Measurements from ENCODE around the gene SEMA3F.
A peak's percentile ranks its signal among the peaks of the same experiment; 100 is the strongest.

The SEMA3F gene

DNA sequence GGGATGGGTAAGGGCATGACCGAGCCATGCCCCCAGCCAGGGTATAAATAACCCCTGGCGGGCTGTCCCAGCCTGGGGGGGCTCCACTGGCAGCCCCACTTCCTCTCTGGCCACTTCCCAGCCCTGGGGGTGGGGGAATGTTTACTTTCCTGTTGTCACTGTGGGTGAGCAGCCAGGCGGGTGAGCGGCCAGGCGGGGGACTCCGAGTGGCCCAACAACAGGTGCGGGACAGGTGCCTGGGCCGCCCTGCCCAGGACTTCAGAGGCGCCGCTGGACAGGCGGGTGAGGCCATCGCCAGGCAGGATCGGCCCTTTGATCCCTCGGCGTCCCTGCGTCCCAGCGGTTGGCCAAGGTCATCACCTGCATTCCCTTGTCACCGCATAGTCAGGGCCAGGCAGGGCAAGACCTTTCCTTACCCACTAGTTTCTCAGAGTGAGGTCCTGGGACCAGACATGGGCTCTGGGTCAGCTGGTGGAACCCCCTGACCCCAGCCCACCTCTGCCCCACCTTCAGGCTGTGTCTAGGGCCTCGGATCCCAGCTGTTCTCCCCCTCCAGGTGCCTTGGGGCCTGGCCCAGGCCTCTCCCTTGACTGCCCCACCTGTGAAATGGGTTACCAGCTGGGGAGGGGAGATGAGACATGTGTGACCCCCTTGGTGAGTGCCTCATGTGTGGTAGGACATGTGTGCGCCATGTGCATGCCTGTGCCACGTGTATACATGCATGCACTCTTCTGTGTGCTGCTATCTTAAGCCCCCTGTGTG, 16.6 kb downstream of the SEMA3F start:
- DNase-seq: no peak

DNA sequence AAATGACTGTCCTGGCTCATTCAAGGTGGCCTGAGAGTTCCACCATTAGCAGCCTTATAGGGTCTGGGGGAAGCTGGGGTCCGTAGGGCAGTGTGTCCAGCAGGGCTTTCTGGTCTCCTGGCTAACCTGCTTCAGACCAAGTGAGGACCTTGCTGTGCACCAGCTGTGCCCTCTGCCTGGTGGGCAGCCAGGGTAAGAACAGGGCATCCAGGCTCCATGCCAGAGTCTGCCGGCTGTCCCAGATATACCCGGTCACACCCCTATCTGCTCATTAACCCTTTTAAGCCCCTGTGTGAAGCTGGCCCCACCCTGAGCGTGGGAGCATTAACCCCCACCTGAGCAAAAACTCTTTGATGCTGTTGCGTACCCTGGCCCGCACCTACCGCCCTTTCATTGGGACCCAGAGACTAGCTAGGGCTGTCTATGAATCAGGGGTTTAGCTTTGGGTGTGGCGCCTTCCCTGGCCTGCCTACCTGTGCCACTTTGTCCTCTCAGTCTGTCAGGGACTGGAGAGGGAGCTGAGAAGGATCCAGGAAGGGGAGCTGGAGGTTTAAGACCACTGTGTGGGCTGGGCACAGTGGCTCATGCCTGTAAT, 17.6 kb downstream of the SEMA3F start:
- no peak for DNase-seq

DNA sequence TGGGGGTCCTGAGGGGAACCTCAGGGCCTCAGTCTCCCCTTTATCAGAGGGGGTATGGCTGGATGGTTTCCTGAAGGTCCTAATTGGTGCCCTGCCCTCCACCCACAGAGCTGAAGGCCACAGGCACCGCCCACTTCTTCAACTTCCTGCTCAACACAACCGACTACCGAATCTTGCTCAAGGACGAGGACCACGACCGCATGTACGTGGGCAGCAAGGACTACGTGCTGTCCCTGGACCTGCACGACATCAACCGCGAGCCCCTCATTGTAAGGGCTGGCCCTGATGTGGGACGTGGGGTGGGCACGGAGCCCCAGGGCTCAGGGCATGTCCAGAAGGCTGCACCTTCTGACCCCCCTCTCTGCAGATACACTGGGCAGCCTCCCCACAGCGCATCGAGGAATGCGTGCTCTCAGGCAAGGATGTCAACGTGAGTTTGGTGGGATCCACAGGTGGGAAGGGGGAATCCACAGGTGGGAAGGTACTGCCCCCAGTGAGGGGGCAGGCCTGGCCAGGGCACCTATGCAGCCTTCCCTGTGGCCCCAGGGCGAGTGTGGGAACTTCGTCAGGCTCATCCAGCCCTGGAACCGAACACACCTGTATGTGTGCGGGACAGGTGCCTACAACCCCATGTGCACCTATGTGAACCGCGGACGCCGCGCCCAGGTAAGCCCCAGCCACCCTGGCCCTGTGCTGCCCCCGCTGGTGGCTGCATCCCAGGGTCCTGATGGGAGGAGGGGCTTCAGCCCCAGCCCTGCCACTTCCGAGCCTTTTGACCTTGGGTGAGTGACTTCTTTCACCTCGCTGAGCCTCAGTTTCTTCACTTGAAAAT, 18.8 kb downstream of the SEMA3F start:
- DNase-seq: no peak

DNA sequence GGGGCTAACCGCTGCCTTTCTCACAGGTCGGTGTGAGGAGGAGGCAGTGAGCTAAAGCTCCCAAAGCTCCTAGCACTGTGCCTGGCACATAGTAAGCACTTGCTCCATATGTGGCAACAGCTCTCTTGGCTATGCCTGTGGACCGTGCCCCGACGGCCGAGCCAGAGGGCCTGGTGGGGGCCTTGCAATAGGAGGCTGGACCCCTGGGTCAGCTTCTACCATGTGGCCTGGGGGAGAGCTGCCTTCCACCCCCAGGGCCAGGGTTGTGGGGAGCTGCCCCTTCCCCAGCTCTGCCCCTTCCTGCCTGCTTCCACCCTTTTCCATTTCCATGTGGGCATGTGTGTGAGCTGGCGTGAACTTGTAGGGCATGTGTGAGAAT, 19.4 kb downstream of the SEMA3F start:
- DNase-seq: no peak

GRCh38 chr3:50174947-50175524, 19.9 kb downstream of the SEMA3F start:
- DNase-seq: no peak

DNA sequence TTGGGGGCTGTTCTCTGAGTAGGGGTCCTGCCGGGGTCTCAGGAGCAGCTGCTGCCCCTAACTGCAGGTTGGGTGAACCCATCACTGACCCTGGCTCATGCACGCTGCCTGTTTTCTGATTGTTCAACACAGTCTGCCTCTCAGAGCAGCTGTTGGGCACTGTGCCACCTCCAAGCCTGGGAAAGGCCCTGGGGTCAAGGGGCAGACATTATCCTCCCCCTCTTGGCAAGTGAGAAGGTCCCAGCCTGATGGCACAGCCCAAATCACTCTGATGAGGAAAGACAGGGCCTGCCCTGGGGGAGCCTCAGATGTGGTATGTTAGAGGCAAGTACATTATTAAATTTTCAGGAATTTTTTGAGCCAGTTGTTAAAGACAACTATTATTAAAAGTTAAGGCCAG, 22.2 kb downstream of the SEMA3F start:
- DNase-seq: no peak

- DNase-seq: no peak
Measured at GRCh38 chr3:50179710-50180109, 24.6 kb downstream of the SEMA3F start.

DNA sequence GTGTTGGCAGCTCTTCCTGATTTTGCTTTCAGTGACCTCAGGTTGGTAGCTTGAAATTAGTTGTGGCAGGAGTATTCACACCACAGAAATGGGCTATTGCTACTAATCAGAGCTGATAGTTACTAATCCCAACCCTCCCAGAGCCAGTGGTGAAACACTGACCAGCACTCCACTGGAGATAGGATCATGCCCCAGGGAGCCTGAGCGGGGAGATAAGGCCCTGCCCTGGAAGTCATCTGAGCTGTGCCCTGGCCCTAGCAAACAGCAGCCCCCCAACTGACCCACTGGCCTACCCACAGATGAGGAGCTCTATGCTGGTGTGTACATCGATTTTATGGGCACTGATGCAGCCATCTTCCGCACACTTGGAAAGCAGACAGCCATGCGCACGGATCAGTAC, 26.9 kb downstream of the SEMA3F start:
- DNase-seq: no peak

DNA sequence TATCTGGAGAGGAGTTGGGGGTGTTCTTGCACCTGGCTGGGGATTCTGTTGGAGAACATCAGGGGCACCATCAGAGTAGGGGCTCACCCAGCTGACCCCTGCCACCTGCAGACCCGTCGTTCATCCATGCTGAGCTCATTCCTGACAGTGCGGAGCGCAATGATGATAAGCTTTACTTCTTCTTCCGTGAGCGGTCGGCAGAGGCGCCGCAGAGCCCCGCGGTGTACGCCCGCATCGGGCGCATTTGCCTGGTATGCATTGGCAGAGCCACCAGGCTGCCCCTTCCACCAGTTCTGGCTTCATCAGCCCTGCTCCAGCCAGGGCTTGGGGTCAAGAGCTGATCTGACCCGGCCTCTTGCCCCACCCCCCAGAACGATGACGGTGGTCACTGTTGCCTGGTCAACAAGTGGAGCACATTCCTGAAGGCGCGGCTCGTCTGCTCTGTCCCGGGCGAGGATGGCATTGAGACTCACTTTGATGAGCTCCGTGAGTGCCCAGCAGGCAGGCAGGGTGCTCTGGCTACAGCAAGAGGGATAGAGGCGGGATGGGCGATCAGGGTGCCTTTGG, 27.5 kb downstream of the SEMA3F start:
- no peak for DNase-seq

DNA sequence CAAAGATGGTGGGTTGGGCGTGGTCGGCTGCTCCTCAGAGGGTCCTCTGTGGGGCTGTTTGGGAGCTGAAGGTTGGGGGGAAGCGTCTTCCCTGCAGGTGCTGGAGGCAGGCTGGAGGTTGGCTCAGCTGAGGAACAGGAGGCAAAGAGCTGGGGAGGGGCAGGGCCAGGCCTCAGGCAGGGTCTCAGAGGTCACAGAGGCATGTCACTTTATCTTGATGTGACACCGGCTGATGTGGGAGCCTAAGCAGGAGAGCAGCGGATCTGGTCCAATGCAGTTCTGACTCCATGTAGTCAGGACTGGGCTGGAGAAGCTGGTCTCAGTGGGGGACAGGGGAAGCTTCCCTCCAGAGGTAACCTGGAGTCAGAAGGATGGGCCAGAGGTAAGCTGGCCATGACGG, 28.6 kb downstream of the SEMA3F start:
- no peak for DNase-seq

- no peak for DNase-seq
Measured at GRCh38 chr3:50184242-50184978, 29.3 kb downstream of the SEMA3F start.

DNA sequence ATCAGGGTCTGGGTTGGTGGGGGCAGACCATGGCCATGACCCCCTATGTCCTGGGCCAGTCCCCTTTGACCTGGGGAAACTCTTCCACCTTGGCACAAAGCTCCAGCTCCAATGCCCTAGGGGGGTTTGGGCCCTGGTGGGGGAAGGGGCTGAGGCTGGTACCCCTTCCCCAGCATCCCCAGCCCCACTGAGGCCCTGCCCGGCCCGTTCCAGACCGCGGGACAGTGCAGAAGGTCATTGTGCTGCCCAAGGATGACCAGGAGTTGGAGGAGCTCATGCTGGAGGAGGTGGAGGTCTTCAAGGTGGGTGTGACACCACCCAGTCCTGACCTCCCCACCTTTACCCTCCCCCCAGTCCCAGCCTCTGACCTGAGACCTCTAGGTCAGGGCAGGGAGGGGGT, 30.1 kb downstream of the SEMA3F start:
- DNase-seq: no peak

DNA sequence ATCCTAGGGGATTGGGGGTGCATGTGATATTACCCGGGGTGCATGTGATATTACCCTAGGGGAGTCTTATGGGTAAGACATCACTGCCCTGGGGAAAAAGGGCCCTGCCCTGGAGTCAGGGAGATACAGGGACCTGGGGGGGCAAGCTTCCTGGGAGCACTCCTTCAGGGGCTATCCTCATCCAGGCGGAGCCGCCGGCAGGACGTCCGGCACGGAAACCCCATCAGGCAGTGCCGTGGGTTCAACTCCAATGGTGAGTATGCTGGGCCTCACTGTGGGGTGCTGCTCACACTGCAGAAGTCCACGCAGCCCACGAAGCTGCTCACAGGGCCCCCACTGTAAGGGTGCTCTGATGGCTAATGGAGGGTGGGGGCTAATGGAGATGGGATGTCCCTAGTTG, 31.0 kb downstream of the SEMA3F start:
- no peak for DNase-seq

- no peak for DNase-seq
Measured at GRCh38 chr3:50187750-50188149, 32.6 kb downstream of the SEMA3F start.

DNA sequence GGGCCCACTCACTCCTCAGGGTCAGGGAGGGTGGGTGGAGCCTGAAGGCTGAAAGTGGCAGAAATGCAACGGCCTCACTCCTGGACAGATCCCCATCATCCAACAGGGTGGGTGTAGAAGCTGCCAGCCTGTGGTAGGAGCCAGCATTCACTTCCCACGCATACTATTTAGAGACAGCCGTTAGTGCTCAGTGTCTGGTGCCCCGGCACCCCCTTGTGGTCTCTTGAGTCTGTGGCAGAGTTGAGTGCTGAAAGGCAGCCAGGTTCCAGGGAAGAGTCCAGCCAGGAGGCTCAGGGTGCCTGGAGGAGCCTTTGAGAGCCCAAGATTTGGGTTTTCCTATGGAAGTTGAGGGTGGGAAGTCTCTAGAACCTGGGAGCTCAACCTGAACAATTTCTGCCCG, 34.1 kb downstream of the SEMA3F start:
- no peak for DNase-seq

- DNase-seq: no peak
Measured at GRCh38 chr3:50189989-50190388, 34.9 kb downstream of the SEMA3F start.

GRCh38 chr3:50190936-50191660, 36.0 kb downstream of the SEMA3F start, which contains the start of gene GNAT1:
Gene GNAT1 (plus strand): TSS chr3:50191610. CDS start chr3:50191726, 116 bp downstream.
- no peak for DNase-seq

DNA sequence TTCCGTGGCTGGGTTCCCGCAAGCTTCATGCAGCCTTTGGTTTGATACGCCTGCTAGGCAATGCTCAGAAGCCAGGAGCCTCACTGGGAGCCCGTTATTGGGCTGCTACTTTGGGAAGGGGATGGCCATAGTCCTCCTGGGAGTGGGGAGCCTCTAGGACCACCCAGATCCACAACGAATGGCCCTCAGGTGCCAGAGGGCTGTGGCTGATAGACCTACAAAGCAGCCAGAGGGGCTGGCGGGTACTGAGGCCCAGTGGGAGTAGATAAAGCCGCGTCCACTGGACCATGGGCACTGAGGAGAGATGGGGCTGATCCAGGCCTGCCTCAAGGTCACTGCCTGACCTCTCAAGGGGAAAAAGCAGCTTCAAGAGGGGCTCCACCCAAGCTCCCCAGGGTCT, 37.0 kb downstream of the SEMA3F start:
- no peak for DNase-seq

- peak; percentile 26 for DNase-seq
Measured at GRCh38 chr3:50192689-50193141, 37.6 kb downstream of the SEMA3F start.

DNA sequence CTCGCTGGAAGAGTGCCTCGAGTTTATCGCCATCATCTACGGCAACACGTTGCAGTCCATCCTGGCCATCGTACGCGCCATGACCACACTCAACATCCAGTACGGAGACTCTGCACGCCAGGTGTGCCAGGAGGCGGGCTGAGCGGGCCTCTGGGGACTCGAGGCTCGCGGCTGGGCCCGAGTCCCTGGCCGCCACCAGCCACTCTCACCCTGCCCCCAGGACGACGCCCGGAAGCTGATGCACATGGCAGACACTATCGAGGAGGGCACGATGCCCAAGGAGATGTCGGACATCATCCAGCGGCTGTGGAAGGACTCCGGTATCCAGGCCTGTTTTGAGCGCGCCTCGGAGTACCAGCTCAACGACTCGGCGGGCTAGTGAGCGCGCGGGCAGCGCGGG, 38.2 kb downstream of the SEMA3F start:
- no peak for DNase-seq

GRCh38 chr3:50193746-50194127, 38.6 kb downstream of the SEMA3F start:
- no peak for DNase-seq

Measured in SHP77 treated with DMSO at 0.1 percent for 48 hours (cell line).